ENCODE results near the gene JAKMIP1.

JAKMIP1 gene

DNA sequence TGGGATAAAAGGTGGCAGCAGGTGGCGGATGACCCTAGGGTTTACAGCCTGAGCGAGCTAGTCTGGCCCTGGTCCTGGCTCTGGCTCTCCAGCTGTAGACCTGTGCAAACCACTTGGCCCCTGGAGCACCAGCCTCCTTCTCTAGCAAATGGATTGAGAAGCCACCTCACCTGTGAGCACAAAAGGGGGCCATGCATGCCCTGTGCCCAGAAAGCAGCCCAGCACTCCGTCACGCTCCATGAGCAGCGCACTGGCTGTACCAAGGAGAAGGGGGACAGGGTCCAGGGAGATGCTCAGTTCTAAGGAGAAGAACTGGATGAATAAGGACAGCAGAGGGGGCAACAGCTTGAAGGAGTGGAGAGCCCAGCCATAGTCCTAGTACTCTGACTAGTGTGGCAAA, 135.2 kb downstream of the JAKMIP1 start:
- no peak for DNase-seq (ENCODE audit: low read depth)

DNA sequence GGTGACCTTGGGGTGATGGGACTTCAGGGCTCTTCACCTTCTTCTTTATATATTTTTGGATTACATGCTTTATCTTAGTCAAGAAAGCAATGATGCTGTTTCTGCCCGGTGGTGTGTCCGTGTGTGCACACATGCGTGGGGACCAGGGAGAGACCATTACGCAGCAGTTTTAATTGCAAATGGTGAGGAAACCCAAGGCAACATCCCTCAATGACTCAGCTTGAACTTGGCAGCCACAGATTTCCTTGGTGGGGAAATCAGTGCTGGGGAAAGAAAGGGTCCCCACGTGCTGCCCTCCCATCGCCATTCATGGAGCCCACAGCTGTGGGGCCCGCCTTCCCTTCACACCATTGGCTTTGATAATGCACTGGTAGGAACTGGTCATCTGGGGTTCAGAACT, 136.0 kb downstream of the JAKMIP1 start:
- DNase-seq (ENCODE audit: low read depth): no peak

DNA sequence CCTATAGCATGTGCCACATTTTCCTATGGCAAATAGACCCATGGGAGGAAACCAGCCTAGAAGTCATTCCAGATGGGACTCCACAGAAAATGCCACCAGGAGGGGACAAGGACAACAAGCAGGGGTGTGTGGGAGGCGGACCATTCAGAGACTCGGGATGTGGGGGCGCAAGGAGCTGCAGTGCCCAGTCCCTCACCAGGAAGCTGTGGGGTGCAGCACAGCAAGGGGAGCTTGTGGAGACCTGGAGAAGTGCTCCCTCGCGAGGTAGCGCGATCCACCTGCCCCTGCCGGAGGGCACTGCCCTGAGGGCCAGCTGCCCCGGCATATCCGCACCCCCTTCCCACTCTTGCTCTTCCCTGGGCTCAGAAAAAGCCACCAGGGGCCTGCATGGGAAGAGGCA, 136.7 kb downstream of the JAKMIP1 start:
- no peak for DNase-seq (ENCODE audit: low read depth)

DNA sequence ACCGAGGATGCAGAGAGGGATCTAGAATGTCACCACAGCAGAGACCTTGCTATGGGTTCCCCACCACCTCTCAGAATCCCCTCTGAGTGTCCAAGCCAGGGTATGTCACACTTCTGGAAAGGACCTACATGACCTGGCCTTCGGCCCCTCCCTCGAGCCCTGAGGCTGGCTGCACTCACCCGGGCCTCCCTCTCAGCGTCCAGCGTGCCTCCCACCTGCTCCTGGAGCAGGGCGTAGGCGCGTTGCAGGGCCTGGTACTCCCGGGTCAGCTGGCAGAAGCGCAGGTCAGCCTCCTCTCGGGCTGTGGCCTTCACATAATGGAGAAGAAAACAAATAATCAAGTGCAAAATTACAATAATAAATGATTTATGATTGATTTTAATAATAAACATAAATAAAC, 138.2 kb downstream of the JAKMIP1 start:
- DNase-seq (ENCODE audit: low read depth): no peak

DNA sequence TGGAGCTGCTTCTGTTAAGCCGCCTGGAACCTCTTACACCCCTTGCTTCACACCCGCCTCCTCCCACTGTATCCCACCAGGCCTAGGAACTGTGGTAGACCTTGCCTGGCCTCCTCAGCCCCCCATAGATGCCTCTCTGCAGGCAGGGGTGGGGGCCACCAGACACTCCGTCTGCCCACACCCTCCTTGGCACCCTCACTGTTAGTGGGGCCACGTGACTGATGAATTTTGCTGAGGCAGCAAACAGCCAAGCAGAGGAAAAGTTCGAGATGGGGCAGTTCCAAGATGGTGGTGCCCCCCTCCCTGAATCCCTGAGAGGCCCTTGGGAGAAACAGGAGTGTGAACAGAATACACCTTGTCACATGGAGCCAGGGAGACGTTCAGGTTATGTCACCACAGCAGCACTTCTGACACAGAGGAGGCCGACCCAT, 141.0 kb downstream of the JAKMIP1 start:
- DNase-seq (ENCODE audit: low read depth): no peak

DNA sequence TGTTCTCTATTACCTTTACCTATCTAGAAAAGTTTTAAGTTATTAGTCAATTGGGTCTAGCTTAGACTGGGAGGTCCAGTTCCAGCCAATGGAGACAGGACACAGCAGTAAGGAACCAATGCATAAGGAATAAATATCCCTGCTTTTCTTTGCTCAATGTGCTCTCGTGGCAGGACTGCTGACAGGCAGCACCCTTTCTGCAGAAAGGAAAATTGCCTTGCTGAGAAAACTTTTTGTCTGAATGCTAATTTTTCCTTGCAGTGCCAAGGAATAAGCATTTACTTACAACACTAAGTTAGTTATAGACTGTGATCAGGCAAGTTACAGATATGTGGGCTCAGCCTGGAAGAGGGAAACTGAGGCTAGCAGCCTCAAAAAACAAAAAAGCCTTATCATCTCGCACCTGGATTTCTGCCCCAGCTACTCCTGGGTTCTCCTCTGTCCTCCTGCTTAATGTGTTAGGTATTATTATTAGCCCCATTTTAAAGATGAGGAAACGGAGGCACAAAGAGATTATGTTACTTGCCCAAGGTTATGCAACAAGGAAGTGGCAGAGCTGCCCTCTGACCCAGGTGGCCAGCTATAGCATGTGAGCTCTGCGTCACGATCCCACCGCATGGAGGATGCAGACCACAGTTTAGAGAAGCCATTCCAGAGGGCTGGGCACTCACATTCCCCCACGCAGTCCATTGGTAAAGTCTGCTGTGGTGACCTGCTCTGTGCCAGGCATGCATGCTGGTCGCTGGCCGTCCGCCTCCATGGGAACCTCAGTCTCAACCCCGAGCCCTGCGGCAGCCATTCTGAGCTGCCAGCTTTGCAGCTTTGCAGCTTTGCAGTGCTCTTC, 141.6 kb downstream of the JAKMIP1 start:
- DNase-seq (ENCODE audit: low read depth): no peak

DNA sequence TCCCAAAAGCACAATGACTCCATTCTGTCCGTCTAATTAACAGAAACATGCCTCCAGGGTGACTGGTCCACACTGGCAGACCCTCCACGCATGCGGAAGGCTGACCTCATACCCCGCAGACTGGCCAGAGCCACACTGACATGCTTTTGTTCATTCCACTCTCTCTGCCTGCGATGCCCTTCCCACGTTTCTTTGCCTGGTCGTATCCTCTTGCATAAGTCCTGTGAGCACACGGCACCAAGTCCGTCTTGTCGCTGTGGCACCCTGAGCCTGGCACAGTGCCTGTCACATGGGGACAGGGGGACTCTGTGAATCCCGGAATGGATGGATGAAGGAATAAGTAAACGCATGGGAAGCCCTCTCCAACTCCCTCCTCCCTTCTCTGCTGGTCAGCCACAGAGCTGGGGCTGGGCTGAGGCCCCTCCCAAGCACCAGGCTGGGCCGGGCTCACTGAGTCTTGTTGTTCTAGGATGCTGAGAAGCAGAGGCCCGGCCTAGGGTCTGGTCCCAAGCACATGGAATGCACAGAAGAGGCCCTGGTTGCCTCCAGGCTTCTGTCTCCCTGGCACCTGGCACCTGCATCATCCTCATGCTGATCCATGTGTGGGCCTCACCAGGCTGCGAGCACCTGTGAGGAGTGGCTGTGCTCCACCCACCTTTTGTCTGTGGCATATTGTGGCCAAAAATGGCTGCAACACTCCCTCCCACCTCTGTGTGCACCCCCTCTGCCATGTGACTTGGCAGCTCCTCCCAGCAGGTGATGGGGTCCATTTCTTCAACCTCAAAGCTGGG, 143.2 kb downstream of the JAKMIP1 start:
- no peak for DNase-seq (ENCODE audit: low read depth)

DNA sequence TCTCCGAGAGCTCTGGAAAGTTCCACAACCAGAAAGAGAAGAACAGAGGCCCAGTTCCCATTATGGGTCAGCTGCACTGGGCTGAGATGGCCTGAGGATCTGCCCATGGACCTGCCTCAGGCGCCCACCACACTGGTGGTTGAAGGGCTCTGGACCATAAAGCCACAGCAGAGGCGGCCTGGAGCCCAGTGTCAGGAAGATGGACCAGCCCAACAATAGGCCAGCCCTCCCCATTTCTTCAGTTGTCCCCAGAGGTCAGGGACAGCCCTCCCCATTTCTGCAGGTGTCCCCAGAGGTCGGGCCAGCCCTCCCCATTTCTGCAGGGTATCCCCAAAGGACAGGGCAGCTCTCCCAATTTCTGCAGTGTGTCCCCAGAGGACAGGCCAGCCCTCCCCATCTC, 144.9 kb downstream of the JAKMIP1 start:
- no peak for DNase-seq (ENCODE audit: low read depth)

DNA sequence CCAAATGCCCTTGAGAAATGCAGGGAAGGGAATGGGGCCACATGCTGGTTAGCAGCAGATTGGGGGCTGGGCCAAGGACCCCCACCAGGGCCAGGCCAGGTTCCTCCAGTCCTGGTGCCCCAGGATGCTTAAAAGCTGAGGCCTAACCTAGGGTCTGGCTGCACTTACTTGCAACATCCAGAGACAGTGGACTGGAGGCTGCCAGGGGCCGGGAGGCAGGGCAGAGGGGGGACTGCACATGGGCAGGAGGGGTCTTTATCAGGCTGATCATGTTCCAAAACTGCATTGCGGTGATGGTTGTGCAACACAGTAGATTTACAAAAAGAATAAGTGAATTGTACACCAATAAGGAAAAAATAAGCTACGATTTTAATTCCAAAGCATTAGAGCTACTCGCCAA, 145.3 kb downstream of the JAKMIP1 start:
- no peak for DNase-seq (ENCODE audit: low read depth)

DNA sequence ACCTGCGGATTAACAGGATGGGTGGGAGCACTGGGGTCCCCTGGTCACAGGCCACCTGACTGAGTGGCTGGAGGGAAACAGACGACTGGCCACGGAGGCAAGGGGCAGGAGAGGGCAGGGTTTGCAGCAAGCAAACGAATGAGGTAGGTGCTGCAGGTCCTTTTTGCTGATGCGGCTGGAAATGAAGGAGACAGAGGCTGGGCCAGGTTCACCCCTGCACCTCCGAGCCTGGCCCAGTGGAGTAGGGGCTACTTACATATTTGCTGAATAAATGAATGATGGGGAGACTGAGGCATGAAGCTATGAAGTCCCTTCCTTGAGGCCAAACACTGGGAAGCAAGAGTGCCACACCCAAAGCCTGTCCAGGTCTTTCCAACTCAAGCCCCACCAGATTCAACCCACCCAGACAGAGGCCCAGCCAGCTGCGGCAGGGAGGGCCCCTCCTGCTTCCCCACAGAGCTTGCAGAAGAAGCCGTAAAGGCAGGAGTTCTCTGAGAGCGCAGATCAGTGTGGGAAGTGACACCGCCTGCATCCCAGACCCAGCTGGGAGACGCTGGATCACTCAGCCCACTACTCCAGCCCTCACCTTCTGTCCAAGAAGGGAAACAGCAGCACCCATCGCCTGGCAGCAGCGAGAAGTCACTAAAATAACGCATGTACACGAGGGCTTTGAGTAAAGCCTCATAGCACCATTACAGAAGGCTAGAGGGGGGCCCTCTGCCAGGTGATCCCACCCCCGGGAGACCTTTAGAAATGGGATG, 146.0 kb downstream of the JAKMIP1 start:
- no peak for DNase-seq (ENCODE audit: low read depth)

DNA sequence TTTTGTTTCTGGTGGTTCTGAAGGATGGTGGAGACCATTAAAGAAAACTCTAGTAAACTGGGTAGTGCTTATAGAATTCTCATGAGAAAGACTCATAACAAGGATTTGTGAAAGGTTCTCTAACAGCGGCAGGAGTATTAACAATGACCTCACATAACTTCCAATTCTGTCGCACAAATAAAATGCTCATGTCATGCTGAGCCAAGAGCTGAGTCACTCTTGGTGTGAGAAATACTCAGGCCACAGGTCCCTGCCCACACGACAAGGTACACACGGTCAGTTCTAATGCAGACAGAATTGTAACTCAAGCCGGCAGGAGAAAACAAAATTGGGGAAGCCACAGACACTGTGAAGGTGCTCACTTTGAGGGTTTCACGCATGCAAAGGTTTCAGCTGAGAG, 147.7 kb downstream of the JAKMIP1 start:
- DNase-seq (ENCODE audit: low read depth): no peak

DNA sequence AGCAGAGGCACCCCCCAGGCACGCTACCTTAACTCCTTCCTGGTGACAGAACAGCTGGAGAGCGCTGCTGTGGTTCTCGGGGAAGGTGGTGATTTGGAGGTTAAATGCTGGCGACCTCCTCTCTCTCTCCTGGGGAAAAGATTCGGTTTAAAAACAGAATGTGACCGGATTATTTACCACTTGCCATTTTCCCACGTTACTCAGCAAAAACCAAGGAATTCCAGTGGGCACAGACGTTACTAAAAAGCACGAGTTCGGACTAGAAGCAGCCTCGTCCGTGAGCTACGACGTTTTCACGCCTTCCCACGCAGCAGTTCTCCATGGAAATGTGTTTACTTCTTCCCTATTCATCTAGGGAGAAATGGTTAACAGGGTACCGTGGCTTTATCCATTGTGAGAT, 149.8 kb downstream of the JAKMIP1 start:
- no peak for DNase-seq (ENCODE audit: low read depth)

DNA sequence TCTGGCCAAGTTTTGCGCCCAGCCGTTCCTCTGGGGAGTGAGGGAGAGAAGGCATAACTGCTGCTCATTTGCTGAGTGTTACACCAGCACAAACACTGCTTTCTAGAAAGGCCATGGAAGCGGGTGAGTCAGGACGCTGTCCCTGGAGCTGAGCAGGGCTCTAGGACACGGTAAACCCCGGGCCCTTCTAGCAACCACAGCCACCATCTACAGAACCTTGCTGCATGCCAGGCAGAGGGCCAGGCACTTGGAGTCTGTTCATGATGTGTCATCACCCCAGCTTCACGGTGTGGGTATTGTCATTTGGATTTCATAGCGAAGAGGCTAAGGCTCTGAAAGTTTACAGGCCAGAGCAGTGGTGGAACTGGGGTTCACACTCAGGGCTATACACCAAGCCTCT, 150.4 kb downstream of the JAKMIP1 start:
- DNase-seq (ENCODE audit: low read depth): no peak

DNA sequence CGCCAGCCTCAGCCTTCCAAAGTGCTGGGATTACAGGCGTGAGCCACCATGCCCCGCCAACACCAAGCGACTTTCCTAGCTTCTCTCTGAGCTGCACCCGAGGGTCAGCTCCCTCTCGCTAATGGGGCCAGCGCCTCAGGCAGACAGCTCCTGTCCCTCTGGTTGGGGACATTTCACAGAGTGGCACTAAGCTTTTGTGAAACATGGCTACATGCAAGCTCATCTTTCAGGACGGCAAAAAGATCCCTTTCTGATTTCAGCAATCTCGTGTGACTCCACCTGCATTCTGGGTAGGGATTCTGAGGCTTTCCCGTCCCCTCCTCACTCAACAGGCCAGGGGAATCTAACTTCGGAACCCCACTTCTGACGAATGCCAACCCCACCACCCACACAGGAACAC, 151.1 kb downstream of the JAKMIP1 start:
- no peak for DNase-seq (ENCODE audit: low read depth)

DNA sequence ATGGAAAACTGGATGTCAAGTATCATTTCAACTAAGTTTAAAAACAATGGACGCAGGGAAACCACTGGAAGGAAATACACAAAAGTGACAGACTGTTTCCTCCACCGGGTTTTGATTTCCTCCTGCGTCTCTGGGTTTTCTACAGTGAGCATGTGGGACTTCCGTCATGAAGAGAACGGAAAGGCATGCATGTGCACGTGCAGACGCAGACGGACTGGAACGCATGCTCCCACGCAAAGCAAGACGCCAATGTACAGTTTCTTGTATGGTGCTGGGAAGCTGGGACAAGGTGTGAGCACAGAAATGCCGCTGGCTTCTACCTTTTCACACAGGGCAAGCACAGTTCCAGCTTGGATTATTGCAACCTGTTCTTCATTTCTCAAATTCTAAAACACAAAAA, 151.8 kb downstream of the JAKMIP1 start:
- no peak for DNase-seq (ENCODE audit: low read depth)

DNA sequence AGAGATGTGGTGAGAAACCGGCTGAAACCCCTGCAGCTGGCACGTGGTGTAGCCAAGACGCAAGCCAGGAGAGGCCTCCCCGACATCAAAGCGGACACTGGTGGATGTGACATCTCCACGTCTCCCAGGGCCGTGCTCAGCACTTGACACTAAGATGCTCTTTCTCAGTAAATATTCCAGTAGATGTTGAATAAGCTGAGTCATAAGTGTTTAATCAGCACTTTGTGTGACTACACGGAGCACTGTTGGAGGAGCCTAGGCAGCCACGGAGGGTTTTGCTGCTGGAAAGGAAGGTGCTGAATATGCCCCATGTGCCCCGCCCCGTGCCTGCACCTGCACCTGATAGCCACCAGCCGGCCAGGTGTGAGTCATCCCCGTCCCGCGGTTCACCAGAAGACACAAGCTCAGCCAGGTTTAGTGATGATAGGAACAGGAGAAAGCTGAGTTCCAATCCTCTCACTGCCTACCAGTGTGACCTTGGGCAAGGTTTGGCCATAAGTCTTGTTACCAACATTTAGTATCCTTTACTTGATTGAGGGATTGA, 153.1 kb downstream of the JAKMIP1 start:
- no peak for DNase-seq (ENCODE audit: low read depth)

DNA sequence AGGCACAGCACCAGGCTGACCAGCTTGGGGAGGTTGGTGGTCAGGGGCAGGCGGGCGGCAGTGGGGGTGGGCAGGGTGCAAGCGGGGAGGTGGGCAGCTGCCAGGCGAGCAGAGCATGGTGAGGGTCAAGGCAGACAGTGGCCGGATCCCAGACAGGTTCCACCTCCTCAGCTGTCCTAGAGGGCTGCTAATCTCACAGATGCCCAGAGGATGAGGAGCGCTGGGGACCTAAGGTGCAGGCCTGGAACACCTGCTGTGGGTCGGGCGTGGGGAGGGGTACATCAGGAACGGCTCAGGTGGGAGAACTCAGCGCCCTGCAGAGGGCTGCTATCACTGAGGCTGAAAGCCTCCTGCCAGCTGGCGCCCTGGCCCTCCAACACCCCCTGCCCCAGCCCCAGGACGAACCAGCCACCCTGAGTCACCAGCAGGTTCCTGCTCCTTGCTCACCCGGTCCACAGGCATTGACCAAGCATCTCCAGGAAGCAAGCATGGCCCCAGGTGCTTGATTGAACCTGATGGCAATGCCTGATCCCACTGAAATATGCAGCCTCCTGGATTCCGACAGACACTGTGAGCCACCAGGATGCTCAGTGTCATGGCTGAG, 153.7 kb downstream of the JAKMIP1 start:
- DNase-seq (ENCODE audit: low read depth): no peak

DNA sequence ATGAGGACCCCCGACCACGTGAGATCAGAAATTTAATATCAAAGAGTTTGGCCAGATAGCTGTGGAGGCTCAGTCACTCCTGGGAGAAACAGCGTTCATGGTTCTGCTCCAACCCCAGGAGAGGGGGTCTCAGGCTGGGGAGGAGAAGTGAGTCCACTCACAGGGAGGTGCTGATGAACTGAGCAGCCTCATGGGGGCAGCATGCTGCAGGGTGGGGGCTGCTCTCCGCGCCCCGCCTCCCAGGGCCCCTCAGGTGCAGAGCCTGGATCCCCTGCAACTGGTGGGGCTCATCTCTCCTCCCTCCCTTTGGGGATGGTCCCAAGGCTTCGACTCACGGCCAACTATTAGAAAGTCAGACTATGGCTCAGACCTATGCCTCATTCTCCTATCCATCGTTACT, 155.5 kb downstream of the JAKMIP1 start:
- no peak for DNase-seq (ENCODE audit: low read depth)

DNA sequence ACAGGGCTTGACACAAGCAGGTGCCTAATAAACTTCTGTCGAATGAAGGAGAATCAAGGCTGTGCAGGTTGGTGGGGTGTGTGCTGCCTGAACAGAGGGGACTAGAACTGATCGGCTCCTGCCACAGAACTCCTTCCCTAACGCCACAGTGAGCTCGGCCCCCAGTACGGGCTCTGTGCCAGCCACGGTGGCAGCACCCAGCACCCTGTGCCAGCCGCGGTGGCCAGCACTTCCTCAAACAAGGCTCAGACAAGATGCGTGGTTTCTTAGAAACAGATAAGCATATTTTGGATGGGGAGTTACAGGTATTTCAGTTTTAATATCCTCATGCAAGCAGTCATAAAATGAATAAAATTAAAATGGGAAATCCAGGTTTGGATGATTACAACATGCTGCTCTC, 156.1 kb downstream of the JAKMIP1 start:
- no peak for DNase-seq (ENCODE audit: low read depth)

DNA sequence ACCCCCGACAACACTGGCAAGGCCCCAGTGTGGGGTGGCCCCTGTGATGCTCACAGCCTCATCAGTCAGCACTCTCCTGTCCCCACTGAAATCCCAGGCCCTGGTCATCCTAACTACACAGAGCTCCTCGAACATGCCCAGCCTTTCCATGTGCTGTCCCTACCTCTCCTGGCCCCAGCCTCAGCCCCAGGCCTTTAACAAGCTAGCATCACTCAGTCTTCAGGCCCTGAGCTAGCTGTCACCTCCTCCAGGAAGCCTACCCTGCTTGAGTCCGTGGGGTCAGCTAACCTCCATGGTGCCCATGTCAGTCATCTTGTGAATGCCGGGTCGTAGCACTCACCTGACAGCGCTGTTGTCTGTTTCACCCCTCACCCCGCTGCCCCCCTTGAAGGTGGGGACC, 156.5 kb downstream of the JAKMIP1 start:
- no peak for DNase-seq (ENCODE audit: low read depth)

DNA sequence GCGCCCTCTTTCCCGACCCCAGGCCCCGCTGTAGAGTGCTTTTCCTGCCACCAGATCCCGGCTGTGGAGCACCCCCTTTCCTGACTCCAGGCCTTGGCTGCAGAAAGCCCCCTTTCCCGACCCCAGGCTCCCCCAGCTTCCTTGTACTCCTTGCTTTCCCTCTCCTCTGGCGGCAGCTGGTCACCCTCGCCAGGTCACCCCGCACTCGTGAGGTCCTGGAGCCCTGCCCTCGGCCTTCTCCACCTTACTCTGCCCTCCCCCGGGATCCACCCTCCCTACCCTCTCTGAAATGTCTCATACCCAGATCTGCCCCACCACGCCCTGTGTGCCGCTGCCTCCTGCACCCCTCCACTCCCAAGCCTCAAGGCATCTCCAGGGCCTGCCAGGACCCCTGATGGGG, 157.2 kb downstream of the JAKMIP1 start:
- no peak for DNase-seq (ENCODE audit: low read depth)

Measured in stromal cell of bone marrow (primary cell).